DND-41 (cell line): Measurements from ENCODE around the gene PRRC2A.

Experiments used
- ATAC-seq: fragments of 200-7000 bp; cut with Tn5 transposase; 3 replicates; pipeline ENCODE4 v1.9.1; 2021; ENCODE audit warnings: low read depth; ENCODE audit not compliant: insufficient read depth
- DNase-seq: peaks from one replicate; pipeline ENCODE4 v3.0.0-alpha.2; 2020
- H2AFZ ChIP-seq: 2 replicates; pipeline ENCODE4 v1.6.0; 2012; ENCODE audit warnings: low read depth, low read length
- H3K27ac ChIP-seq: 2 replicates; pipeline ENCODE4 v1.5.1; 2012; ENCODE audit warnings: low read length, inconsistent platforms
- H3K27me3 ChIP-seq: fragments of 200-600 bp; sonication (generic); 2 replicates; pipeline ENCODE4 v1.6.0; 2012; ENCODE audit warnings: low read length, mild to moderate bottlenecking, inconsistent platforms; ENCODE audit not compliant: insufficient read depth, poor library complexity
- H3K36me3 ChIP-seq: 2 replicates; pipeline ENCODE4 v1.5.1; 2012; ENCODE audit warnings: low read length, inconsistent platforms; ENCODE audit not compliant: insufficient read depth
- H3K4me1 ChIP-seq: 2 replicates; pipeline ENCODE4 v1.5.1; 2012; ENCODE audit warnings: mild to moderate bottlenecking, low read length; ENCODE audit not compliant: insufficient read depth
- H3K4me2 ChIP-seq: 2 replicates; pipeline ENCODE4 v1.6.0; 2012; ENCODE audit warnings: mild to moderate bottlenecking, moderate library complexity, low read length, inconsistent platforms; ENCODE audit not compliant: insufficient read depth
- H3K4me3 ChIP-seq, 2 experiments: fragments of 200-600 bp in 1 of 2; shearing (Covaris generic) in 1 of 2; 2 replicates each; pipeline ENCODE4 v1.5.1; 2012 to 2016; ENCODE audit warnings: inconsistent platforms in 2 of 2, low read length in 2 of 2, mild to moderate bottlenecking in 2 of 2, low read depth in 1 of 2, moderate library complexity in 1 of 2
- H3K79me2 ChIP-seq: 2 replicates; pipeline ENCODE4 v1.6.0; 2012; ENCODE audit warnings: low read length, inconsistent platforms; ENCODE audit not compliant: insufficient read depth
- H3K9ac ChIP-seq: 2 replicates; pipeline ENCODE4 v1.6.0; 2012; ENCODE audit warnings: low read depth, mild to moderate bottlenecking, inconsistent platforms, low read length, moderate library complexity
- H3K9me3 ChIP-seq: 2 replicates; pipeline ENCODE4 v1.5.1; 2012; ENCODE audit warnings: low read length, moderate library complexity, mild to moderate bottlenecking, inconsistent platforms; ENCODE audit not compliant: insufficient read depth, severe bottlenecking
- H4K20me1 ChIP-seq: 2 replicates; pipeline ENCODE4 v1.6.0; 2012; ENCODE audit warnings: low read length; ENCODE audit not compliant: insufficient read depth
- EZH2 ChIP-seq: IDR thresholded peaks from 3 replicates; pipeline ENCODE4 v1.6.1; 2012; ENCODE audit warnings: borderline replicate concordance, low read depth, mild to moderate bottlenecking, moderate library complexity, low read length, inconsistent platforms; ENCODE audit not compliant: severe bottlenecking
- TF ChIP-seq, protein P1 (sequence below): IDR thresholded peaks from 2 replicates; pipeline ENCODE4 v1.5.1; 2012; ENCODE audit warnings: borderline replicate concordance, low read length, moderate library complexity, mild to moderate bottlenecking; ENCODE audit not compliant: poor library complexity, severe bottlenecking; ENCODE audit errors: extremely low read depth

The PRRC2A gene

DNA sequence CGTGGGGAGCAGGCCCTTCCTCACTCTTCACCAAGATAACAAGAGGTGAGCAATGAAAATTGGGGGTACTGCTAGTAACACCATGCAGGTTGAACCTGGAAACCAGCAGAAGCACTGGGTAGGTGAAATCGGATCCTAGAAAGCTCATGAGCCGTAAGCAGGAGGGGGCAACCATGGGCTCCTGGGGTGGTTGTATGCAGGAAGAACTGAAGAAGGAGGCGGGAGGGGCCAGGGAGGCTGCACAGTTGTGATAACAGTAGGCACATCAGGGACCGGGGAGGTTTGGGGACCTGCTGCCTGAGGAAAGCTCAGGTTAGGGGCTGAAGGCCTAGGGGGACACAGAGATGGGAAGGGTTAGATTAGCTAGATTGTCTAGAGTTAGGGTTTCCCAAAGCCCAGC is 66.0 kb downstream of the PRRC2A start:
- no peak for ATAC-seq
- H4K20me1 ChIP-seq, result no peaks in the 10 kb centered on the region

DNA sequence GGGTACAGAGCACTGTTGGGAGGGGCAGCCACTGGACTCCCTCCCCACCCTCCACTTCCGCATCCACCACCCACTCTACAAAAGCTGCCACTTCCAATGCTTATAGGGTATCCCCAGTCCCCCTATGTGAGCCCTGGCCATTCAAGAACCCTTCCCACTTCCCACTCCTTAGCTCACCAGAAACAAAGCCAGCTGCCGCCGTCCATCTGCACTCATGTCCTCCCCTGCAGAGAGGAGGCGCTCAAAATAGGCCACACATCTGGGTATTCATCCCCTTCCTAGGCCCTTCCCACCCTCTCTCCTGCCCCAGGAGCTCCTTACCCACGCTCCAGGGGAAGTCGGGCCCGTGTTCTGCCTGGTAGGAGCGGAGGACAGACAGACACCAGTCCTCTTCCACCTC is 66.8 kb downstream of the PRRC2A start:
- no peak for DNase-seq
- Histone ChIP-seq H3K9ac (no peak overlapping the region), H3K27ac (no peak overlapping the region), H3K27me3 (no peaks in the 10 kb centered on the region), H3K9me3 (no peaks in the 10 kb centered on the region), H3K4me2 (no peak overlapping the region), H4K20me1 (no peaks in the 10 kb centered on the region), H2AFZ (no peak overlapping the region), H3K4me3 (no peak overlapping the region), H3K79me2 (no peaks in the 10 kb centered on the region), H3K4me1 (no peaks in the 10 kb centered on the region), H3K36me3 (peaks cover 67% of the 10 kb centered on the region)
- no peak for TF ChIP-seq EZH2
- TF ChIP-seq, protein P1, sequence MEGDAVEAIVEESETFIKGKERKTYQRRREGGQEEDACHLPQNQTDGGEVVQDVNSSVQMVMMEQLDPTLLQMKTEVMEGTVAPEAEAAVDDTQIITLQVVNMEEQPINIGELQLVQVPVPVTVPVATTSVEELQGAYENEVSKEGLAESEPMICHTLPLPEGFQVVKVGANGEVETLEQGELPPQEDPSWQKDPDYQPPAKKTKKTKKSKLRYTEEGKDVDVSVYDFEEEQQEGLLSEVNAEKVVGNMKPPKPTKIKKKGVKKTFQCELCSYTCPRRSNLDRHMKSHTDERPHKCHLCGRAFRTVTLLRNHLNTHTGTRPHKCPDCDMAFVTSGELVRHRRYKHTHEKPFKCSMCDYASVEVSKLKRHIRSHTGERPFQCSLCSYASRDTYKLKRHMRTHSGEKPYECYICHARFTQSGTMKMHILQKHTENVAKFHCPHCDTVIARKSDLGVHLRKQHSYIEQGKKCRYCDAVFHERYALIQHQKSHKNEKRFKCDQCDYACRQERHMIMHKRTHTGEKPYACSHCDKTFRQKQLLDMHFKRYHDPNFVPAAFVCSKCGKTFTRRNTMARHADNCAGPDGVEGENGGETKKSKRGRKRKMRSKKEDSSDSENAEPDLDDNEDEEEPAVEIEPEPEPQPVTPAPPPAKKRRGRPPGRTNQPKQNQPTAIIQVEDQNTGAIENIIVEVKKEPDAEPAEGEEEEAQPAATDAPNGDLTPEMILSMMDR, result no peak
- ATAC-seq, result no peak

More for the DNA sequence above, 66.0 kb downstream of the PRRC2A start:
- Histone ChIP-seq H3K27ac (no peak overlapping the region), H3K4me2 (no peak overlapping the region), H3K4me3 (no peak overlapping the region), H3K9ac (no peak overlapping the region), H3K79me2 (no peaks in the 10 kb centered on the region), H3K4me1 (no peaks in the 10 kb centered on the region), H2AFZ (no peak overlapping the region), H3K9me3 (no peaks in the 10 kb centered on the region), H3K36me3 (peaks cover 59% of the 10 kb centered on the region), H3K27me3 (no peaks in the 10 kb centered on the region)
- no peak for TF ChIP-seq EZH2
- TF ChIP-seq, protein P1, result no peak
- DNase-seq, result no peak
